NCI-H2171 treated with DMSO at 0.1 percent for 48 hours (cell line): ENCODE results near the gene KRTAP5-3.
A peak's percentile ranks its signal among the peaks of the same experiment; 100 is the strongest.

Experiments used
- DNase-seq: peaks from one replicate; lab custom pipeline; 2025; lab: John Stamatoyannopoulos, UW

The KRTAP5-3 gene

GRCh38 chr11:1564535-1565172 lies 43.6 kb downstream of the KRTAP5-3 start:
- peak; percentile 65 for DNase-seq

GRCh38 chr11:1563697-1564534 lies 44.3 kb downstream of the KRTAP5-3 start:
- peak; percentile 70 for DNase-seq

- no peak for DNase-seq
These were observed 45.1 kb downstream of the KRTAP5-3 start for GRCh38 chr11:1563149-1563638.

GRCh38 chr11:1562469-1563148 lies 45.7 kb downstream of the KRTAP5-3 start:
- no peak for DNase-seq

GRCh38 chr11:1561955-1562354 lies 46.3 kb downstream of the KRTAP5-3 start:
- DNase-seq: no peak

GRCh38 chr11:1561266-1561665 lies 47.0 kb downstream of the KRTAP5-3 start:
- DNase-seq: no peak

GRCh38 chr11:1560649-1561251 lies 47.5 kb downstream of the KRTAP5-3 start:
- no peak for DNase-seq

- no peak for DNase-seq
These were observed 48.1 kb downstream of the KRTAP5-3 start for GRCh38 chr11:1560002-1560648.

- DNase-seq: no peak
These were observed 48.9 kb downstream of the KRTAP5-3 start for GRCh38 chr11:1559111-1559951.

- DNase-seq: no peak
These were observed 49.5 kb downstream of the KRTAP5-3 start for GRCh38 chr11:1558775-1559110.

GRCh38 chr11:1557904-1558774 lies 50.1 kb downstream of the KRTAP5-3 start:
- DNase-seq: no peak
